D721Med (cell line): ENCODE results near the gene HOXC10.

Experiments used
- DNase-seq: peaks from one replicate; pipeline ENCODE4 v3.0.0; 2011; ENCODE audit warnings: low spot score; ENCODE audit not compliant: insufficient read length
- FAIRE-seq: peaks from 2 replicates; lab custom pipeline; 2011; peaks lifted over from hg19 to GRCh38; lab: Jason Lieb, UNC
- TF ChIP-seq, protein P1 (sequence below): IDR thresholded peaks from 2 replicates; pipeline ENCODE4 v1.5.1; 2012; ENCODE audit warnings: mild to moderate bottlenecking, control low read depth; ENCODE audit not compliant: insufficient read depth; ENCODE audit errors: missing control alignments

The HOXC10 gene

GRCh38 chr12:53990311-53991076 is 5.5 kb downstream of the HOXC10 start:
- no peak for FAIRE-seq
- TF ChIP-seq, protein P1, sequence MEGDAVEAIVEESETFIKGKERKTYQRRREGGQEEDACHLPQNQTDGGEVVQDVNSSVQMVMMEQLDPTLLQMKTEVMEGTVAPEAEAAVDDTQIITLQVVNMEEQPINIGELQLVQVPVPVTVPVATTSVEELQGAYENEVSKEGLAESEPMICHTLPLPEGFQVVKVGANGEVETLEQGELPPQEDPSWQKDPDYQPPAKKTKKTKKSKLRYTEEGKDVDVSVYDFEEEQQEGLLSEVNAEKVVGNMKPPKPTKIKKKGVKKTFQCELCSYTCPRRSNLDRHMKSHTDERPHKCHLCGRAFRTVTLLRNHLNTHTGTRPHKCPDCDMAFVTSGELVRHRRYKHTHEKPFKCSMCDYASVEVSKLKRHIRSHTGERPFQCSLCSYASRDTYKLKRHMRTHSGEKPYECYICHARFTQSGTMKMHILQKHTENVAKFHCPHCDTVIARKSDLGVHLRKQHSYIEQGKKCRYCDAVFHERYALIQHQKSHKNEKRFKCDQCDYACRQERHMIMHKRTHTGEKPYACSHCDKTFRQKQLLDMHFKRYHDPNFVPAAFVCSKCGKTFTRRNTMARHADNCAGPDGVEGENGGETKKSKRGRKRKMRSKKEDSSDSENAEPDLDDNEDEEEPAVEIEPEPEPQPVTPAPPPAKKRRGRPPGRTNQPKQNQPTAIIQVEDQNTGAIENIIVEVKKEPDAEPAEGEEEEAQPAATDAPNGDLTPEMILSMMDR = no peak
- no peak for DNase-seq

DNA sequence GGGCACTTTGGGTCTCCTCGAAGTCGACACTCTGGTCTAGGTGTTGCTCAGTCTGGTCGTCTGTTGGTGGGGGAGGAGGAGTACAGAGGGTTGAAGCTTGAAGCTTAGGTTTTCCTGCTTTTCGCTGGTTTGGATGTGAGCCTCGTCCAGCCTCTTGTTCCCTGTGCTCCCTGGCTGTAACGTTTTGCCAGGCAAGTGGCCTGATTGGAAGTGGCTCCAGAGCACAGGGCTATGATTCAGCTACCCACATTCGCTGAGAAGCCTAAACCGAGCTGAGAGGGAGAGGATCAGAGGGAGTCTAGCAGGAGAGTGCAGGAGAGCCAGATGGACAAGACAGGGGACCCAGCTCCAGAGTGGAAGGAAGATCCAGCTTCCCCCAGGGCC is 6.1 kb downstream of the HOXC10 start:
- FAIRE-seq (no peak), DNase-seq (no peak)
- TF ChIP-seq, protein P1 = no peak

DNA sequence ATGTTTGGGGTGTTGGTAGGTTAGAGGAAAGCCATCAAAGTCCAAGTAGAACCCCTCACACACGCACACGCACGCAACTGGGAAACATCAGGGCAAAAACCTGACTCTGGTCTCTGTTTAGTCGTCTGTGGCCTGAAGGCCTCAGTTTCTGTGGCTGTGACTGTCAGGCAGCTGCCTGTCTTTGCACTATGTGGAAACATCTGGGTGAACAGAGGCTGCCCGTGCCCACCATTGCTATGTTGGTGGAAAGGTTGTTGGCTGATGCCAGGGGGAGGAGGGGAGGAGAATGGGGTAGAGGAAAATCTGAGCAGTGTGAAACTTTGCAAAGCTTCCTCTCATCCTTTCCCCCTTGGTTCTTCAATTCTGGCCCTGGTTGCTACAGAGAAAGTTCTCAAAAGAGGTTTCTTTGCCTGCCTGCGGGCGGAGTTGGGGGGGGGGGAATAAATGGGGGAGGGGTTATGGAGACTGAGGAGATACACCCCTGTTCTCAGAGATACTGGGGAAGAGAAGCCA is 7.5 kb downstream of the HOXC10 start:
- FAIRE-seq = no peak
- DNase-seq = no peak
- TF ChIP-seq, protein P1 = no peak

- DNase-seq (no peak), FAIRE-seq (no peak)
- TF ChIP-seq, protein P1 = no peak
Measured at GRCh38 chr12:53993162-53994008, 8.4 kb downstream of the HOXC10 start.

- FAIRE-seq (no peak), DNase-seq (no peak)
- TF ChIP-seq, protein P1 = no peak
Measured at GRCh38 chr12:53994009-53994263, 9.0 kb downstream of the HOXC10 start.

DNA sequence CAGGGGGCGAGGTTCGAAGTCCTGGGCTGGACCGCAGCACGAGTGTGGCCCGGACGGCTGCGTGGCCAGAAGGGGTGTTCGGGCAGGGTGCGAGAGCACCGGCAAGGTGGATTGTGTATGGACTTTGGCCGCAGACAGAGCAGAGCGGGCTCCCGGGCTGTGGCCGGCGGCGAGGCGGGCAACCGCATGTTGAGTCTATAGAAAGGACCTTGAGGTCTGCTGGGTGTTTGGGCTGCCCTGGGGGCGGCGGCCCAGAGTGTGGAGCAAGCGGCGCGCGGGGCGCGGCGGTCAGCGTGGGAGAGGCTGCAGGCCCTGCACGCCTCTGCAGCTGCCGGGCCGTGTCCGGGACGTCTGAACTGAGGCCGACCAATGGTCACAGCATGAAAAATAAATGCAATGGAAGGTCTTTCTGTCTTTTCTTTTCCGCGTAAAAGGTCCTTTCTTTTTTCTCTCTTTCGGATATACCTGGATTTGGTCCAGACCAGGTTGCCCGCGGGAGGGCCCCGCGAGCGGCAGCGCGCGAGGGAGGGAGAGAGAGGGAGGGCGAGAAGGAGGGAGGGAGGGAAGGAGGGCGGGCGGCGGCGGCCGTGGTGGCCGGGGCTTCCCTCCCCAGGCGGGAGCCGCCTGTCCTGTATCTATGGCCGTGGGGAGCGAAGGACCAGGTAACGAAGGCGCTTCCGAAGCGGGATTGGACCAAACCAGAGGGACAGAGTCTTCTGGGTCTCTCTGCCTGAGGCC is 9.5 kb downstream of the HOXC10 start:
- DNase-seq = no peak
- TF ChIP-seq, protein P1 = no peak
- FAIRE-seq = no peak
